ENCODE data around the gene UBALD1.
A peak's percentile ranks its signal among the peaks of the same experiment; 100 is the strongest.

UBALD1 gene

GRCh38 chr16:4641895-4642294 is 27.2 kb upstream of the UBALD1 start:
- no peak for DNase-seq

- no peak for DNase-seq
Measured at GRCh38 chr16:4641306-4641687, 26.6 kb upstream of the UBALD1 start.

- DNase-seq: no peak
Measured at GRCh38 chr16:4640572-4641305, 26.1 kb upstream of the UBALD1 start.

GRCh38 chr16:4639899-4640509 is 25.3 kb upstream of the UBALD1 start:
- no peak for DNase-seq

GRCh38 chr16:4637501-4638166 is 22.9 kb upstream of the UBALD1 start:
- DNase-seq: no peak

- no peak for DNase-seq
Measured at GRCh38 chr16:4636196-4636595, 21.5 kb upstream of the UBALD1 start.

DNA sequence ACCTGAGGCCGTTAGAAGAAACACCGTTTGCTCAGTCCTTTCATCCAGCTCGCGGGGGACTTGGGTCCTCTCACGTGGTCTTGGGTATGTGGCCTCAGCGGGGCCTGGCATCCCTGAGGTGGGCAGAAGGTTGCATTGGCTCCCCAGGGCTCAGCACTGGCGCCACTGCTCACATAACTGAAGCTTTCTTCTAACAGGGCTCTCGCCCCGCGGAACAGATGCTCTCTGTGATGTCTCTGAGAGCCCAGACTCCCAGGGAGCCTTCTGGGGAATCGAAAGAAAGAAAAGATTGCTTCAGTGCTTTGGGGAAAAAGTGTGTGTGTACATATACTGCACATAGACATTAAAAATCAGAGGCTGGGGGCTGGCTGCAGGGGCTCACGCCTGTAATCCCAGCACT is 20.1 kb upstream of the UBALD1 start:
- DNase-seq: no peak

GRCh38 chr16:4633910-4634635 is 19.4 kb upstream of the UBALD1 start:
- no peak for DNase-seq

DNA sequence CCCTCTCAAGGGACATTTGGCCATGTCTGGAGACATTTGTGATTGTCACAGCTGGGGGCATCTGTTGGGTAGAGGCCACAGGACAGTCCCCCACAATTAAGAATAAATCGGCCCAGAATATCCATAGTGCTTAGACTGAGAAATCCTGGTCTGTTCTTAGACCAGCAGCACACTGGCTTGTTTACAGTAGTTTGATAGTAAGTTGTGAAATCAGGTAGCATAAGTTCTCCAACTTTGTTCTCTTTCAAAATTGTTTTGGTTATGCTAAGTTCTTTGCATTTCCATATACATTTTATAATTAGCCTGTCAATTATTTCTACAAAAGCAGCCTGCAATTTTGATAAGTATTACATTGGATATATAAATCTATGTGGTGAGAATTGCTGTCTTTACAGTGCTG is 16.8 kb upstream of the UBALD1 start:
- DNase-seq: no peak

GRCh38 chr16:4628283-4628682 is 13.6 kb upstream of the UBALD1 start:
- DNase-seq: no peak

DNA sequence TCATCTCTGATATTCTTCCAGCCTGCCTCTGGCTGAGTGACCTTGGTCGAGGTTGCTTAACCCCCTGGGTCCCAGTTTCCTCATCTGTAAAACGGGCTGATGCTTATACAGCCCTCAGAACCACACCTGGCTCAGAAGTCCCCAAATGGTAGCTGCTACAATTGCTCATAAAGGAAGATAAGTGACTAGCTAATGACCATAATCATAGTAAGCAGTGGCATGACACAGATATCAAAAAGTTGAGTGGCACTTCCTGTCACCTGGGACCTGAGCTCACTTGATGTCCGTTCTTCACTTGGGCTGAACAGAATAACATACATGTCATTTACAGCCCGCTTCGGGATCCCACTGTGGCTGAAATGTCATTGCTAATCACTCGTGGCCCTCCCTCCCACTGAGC is 11.7 kb upstream of the UBALD1 start:
- no peak for DNase-seq

GRCh38 chr16:4625560-4626159 is 11.0 kb upstream of the UBALD1 start:
- DNase-seq: no peak

GRCh38 chr16:4624827-4625559 is 10.3 kb upstream of the UBALD1 start:
- DNase-seq: peak; percentile 62 to 71

DNA sequence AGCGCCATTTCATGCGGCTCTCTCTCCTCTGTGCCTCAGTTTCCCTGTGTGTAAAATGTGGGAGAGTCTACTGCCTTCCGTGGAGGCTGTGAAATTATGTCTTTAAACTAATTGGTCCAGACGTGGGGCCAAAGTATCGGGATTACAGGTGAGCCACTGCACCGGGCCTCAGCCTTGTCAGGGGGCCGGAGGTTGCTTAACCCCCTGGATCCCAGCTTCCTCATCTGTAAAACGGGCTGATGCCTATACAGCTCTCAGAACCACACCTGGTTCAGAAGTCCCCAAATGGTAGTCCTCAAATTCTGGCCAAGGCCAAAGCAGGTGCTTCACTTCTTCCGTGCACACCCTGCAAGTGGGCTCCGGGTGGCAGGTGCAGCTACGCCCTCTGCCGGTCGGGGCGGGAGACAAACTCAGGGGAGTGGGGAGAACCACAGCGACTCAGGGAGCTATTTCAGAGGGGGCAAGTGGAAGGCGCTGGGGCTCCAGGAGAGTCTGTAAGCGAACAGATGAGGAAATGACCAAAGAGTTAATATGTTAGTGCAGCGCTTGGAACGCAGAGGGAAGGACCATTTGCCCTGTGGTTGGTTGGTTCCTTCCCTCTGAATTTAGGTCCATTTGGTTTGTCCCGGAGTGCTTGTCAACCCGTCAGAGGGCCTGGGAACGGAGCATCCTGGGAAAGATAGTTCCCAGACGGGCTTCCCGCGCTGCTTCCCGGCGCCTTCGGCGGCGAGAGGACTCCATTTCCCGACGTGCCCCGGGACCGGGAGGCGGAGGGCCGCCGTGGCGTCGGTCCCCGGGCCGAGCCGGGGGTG is 9.5 kb upstream of the UBALD1 start, which contains the start of gene MGRN1:
Gene MGRN1 (plus strand): TSS at position 812 of the 812 bp plus-strand sequence. CDS start 135 bp downstream, outside the sequence.
- peak; percentile 88 to 91 for DNase-seq

- no peak for DNase-seq
Measured at GRCh38 chr16:4623593-4623992, 8.9 kb upstream of the UBALD1 start.

DNA sequence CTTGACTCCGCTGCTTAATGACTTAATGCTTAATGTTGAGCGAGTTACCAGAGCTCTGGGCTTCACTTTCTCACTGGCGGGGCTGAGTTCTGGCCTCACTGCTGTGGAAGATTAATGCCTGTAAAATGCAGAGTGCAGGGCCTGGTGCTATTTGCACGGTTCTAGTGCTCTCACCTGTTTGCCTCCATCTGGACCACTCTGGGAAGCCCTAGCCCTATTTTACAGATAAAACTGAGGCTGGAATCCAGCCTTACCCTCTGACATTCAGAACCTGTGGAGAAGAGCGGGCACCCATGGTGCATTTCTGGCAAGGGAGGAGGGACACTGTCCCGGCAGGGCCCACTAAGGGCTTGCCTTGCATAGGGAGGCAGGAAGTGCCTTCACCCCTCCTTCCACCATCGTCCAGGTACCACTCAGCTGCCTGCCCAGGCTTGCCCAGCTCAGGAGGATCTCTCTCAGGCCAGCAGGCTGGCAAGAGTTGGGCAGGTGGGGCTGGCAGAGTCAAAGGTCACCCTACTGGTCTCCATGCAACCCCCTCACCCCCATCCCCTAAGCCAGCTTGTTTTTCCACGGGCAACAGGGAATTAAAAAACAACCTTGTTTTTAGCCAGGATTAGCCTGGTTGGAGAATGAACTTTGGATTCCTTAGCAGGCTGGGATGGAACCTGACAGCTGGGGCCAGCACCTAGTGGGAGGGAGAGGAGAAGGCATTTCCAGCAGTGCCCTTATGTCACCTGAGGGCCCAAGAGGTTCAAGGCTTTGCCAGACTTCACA is 4.1 kb upstream of the UBALD1 start:
- DNase-seq: no peak

DNA sequence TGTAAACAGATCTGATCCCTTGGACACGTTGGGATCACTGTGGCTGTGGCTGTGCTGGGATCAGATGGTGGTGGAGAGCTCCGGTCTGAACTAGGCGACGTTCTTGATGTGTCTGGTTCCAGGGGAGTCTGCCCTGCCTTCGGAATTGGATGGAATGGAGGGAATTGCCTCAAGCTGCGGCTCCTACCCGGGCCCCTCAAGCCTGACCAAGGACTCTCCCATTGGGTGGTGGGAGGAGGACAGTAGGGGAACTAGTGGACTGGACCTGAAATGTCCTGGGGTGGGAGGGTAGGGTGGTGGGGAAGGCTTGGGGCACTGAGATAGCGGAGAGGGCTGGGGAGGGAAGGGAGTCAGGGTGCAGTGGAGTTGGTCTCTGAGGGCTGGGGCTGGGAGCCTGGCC is 3.2 kb upstream of the UBALD1 start:
- DNase-seq: no peak

DNA sequence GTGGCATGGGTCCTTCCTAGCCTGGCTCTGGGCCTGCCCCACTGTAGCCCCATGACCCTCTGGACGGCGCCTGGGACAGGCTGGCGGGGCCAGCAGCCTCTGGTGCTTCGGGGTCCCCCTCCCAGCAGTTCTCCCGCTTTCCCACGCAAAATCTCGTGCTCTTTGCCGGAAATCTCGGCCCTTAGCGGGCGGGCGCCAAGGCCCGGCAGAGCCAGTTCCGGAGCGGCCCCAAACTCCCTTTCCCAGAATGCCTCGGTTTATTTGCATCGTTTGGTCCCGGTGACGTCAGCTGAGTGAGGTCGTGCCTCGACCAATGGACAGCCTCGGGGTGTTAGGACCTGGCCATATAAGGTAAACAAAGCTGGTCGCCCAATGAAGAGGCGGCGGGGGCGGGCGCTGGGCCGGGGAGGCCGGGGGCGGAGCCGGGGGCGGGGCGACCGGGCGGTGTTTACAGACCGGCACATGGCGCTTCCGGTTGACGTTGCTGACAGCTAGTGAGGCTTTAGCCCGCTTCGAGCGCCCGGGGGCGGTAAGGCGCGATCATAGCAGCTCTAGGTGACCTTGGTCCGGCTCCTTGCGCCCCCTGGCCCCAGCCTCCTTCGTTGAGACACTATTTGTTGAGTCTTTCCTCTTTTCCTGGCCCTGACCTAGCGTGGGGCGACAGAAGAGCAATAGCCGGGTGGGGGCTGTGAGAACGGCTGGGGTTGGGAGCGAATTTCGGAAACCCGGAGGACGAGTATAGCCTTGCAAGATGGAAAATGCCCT is 1.5 kb upstream of the UBALD1 start:
- DNase-seq: peak; percentile 99

GRCh38 chr16:4615384-4616046 is 827 bp upstream of the UBALD1 start:
- peak in 1 of 2 donors; percentile 15 for DNase-seq
